ENCODE measurements around the gene HECTD4.

Gene HECTD4

GRCh38 chr12:112196196-112196875 is 185.9 kb downstream of the HECTD4 start:
- no peak for DNase-seq

GRCh38 chr12:112194601-112195247 is 187.5 kb downstream of the HECTD4 start:
- DNase-seq = no peak

- DNase-seq = no peak
Measured at GRCh38 chr12:112192475-112192874, 189.8 kb downstream of the HECTD4 start.

GRCh38 chr12:112191840-112192321 is 190.3 kb downstream of the HECTD4 start:
- DNase-seq = no peak

- DNase-seq = no peak
Measured at GRCh38 chr12:112191201-112191600, 191.0 kb downstream of the HECTD4 start.

- DNase-seq = no peak
Measured at GRCh38 chr12:112190231-112191025, 191.8 kb downstream of the HECTD4 start.

GRCh38 chr12:112188130-112188830 is 194.0 kb downstream of the HECTD4 start:
- DNase-seq = no peak

GRCh38 chr12:112185093-112185923 is 196.9 kb downstream of the HECTD4 start:
- DNase-seq = no peak

GRCh38 chr12:112184056-112184887 is 198.0 kb downstream of the HECTD4 start:
- no peak for DNase-seq

- DNase-seq = no peak
Measured at GRCh38 chr12:112183141-112184021, 198.8 kb downstream of the HECTD4 start.

- no peak for DNase-seq
Measured at GRCh38 chr12:112182499-112182898, 199.7 kb downstream of the HECTD4 start.

GRCh38 chr12:112180422-112180821 is 201.8 kb downstream of the HECTD4 start:
- no peak for DNase-seq

GRCh38 chr12:112179916-112180315 is 202.3 kb downstream of the HECTD4 start:
- DNase-seq = no peak

- DNase-seq = no peak
Measured at GRCh38 chr12:112179341-112179740, 202.9 kb downstream of the HECTD4 start.

- no peak for DNase-seq
Measured at GRCh38 chr12:112178796-112179195, 203.4 kb downstream of the HECTD4 start.

- no peak for DNase-seq
Measured at GRCh38 chr12:112176321-112177010, 205.8 kb downstream of the HECTD4 start.

- DNase-seq = no peak
Measured at GRCh38 chr12:112175361-112176155, 206.7 kb downstream of the HECTD4 start.

- DNase-seq = no peak
Measured at GRCh38 chr12:112172556-112173324, 209.5 kb downstream of the HECTD4 start.

All from NCI-H1694 (cell line).